ENCODE measurements around the gene XPO6. TPM values are rescaled to one million over a fixed set of nuclear protein-coding genes. Genes with fewer than 3 reads are reported as not detected.

Gene XPO6
- total RNA-seq, 4 donors from 2014 or later = 94.7 to 272 (median 130) TPM

- DNase-seq = no peak
- Histone ChIP-seq H3K4me1 (peaks cover 0 to 30% (median 4%) of the 10 kb centered on the region in 4 donors), H3K9me3 (no peaks in the 10 kb centered on the region), H3K36me3 (peaks cover 0 to 27% (median 0%) of the 10 kb centered on the region in 3 donors), H3K27me3 (no peaks in the 10 kb centered on the region), H3K27ac (no peak overlapping the region), H3K4me3 (no peak overlapping the region)
- TF ChIP-seq CTCF (IDR thresholded peaks at IDR 0.05) (no peak), POLR2A (IDR thresholded peaks at IDR 0.05) (no peak)
These were observed 3.6 kb downstream of the XPO6 start for GRCh38 chr16:28208131-28208530.

- Histone ChIP-seq H3K4me3 (no peak overlapping the region), H3K27me3 (no peaks in the 10 kb centered on the region), H3K27ac (no peak overlapping the region), H3K36me3 (peaks cover 0 to 33% (median 0%) of the 10 kb centered on the region in 3 donors), H3K4me1 (peaks cover 0 to 30% (median 4%) of the 10 kb centered on the region in 4 donors), H3K9me3 (no peaks in the 10 kb centered on the region)
- DNase-seq = no peak
- TF ChIP-seq CTCF (IDR thresholded peaks at IDR 0.05) = no peak
- no peak for TF ChIP-seq POLR2A (IDR thresholded peaks at IDR 0.05)
These were observed 4.4 kb downstream of the XPO6 start for GRCh38 chr16:28207399-28207798.

- no peaks in the 10 kb centered on the region for H3K9me3 ChIP-seq
- no peak for DNase-seq
- no peaks in the 10 kb centered on the region for H3K27me3 ChIP-seq
- H3K27ac ChIP-seq = no peak overlapping the region
- TF ChIP-seq CTCF (IDR thresholded peaks at IDR 0.05) (no peak), POLR2A (IDR thresholded peaks at IDR 0.05) (no peak)
- peaks cover 0 to 46% (median 0%) of the 10 kb centered on the region in 3 donors for H3K36me3 ChIP-seq
- peaks cover 0 to 30% (median 4%) of the 10 kb centered on the region in 4 donors for H3K4me1 ChIP-seq
- H3K4me3 ChIP-seq = no peak overlapping the region
These were observed 5.8 kb downstream of the XPO6 start for GRCh38 chr16:28205974-28206373.

GRCh38 chr16:28205117-28205899 lies 6.5 kb downstream of the XPO6 start:
- Histone ChIP-seq H3K27me3 (no peaks in the 10 kb centered on the region), H3K4me1 (peaks cover 0 to 23% (median 3%) of the 10 kb centered on the region in 4 donors), H3K9me3 (no peaks in the 10 kb centered on the region), H3K36me3 (peaks cover 0 to 51% (median 0%) of the 10 kb centered on the region in 3 donors), H3K4me3 (no peak overlapping the region), H3K27ac (no peak overlapping the region)
- TF ChIP-seq POLR2A (IDR thresholded peaks at IDR 0.05) (no peak), CTCF (IDR thresholded peaks at IDR 0.05) (no peak)
- DNase-seq = no peak

- no peak for DNase-seq
- Histone ChIP-seq H3K9me3 (no peaks in the 10 kb centered on the region), H3K36me3 (peaks cover 0 to 53% (median 0%) of the 10 kb centered on the region in 3 donors), H3K27me3 (no peaks in the 10 kb centered on the region), H3K27ac (no peak overlapping the region), H3K4me1 (peaks cover 0 to 16% (median 0%) of the 10 kb centered on the region in 4 donors), H3K4me3 (no peak overlapping the region)
- TF ChIP-seq CTCF (IDR thresholded peaks at IDR 0.05) (no peak), POLR2A (IDR thresholded peaks at IDR 0.05) (no peak)
These were observed 7.1 kb downstream of the XPO6 start for GRCh38 chr16:28204622-28205021.
